CD8-positive, alpha-beta memory T cell (primary cell): Measurements from ENCODE around the gene ZP3. TPM values are rescaled to one million over a fixed set of nuclear protein-coding genes. Genes with fewer than 3 reads are reported as not detected.

Source experiments
- CTCF ChIA-PET: fragments of 350-600 bp; sonication (Branson Sonifier 250); formaldehyde crosslinking; loops from one replicate; lab custom pipeline; 2021; ENCODE audit warnings: antibody characterized with exemption; lab: Charles Lee
- POLR2A ChIA-PET: fragments of 350-600 bp; sonication (Branson Sonifier 250); formaldehyde crosslinking; loops from one replicate; lab custom pipeline; 2021; ENCODE audit warnings: antibody characterized with exemption; lab: Charles Lee
- DNase-seq, 5 donors: peaks; one replicate each; pipeline versions ENCODE4 v3.0.0 to v3.0.0-alpha.2; 2020 to 2022; ENCODE audit warnings: mixed read lengths in 1 of 5
- H3K27ac ChIP-seq: one replicate; pipeline ENCODE4 v1.7.0; 2013; ENCODE audit warnings: low read depth, mild to moderate bottlenecking, low read length, moderate library complexity
- H3K27me3 ChIP-seq: 2 replicates; pipeline ENCODE4 v1.7.0; 2013; ENCODE audit warnings: low read length, mild to moderate bottlenecking; ENCODE audit not compliant: insufficient read depth, poor library complexity, severe bottlenecking
- H3K36me3 ChIP-seq: 2 replicates; pipeline ENCODE4 v1.7.0; 2013; ENCODE audit warnings: mild to moderate bottlenecking, low read length, moderate library complexity; ENCODE audit not compliant: insufficient read depth
- H3K4me1 ChIP-seq: 2 replicates; pipeline ENCODE4 v1.7.0; 2013; ENCODE audit warnings: mild to moderate bottlenecking, low read length, moderate library complexity; ENCODE audit not compliant: insufficient read depth
- H3K4me3 ChIP-seq: 2 replicates; pipeline ENCODE4 v1.7.0; 2013; ENCODE audit warnings: mild to moderate bottlenecking, low read length
- H3K9me3 ChIP-seq: 2 replicates; pipeline ENCODE4 v1.7.0; 2013; ENCODE audit warnings: mild to moderate bottlenecking, low read length
- H3K27ac Mint-ChIP-seq, 8 donors: one replicate each; pipeline ENCODE4 v1.8.0; 2020 to 2021; ENCODE audit warnings: mixed read lengths in 8 of 8, mild to moderate bottlenecking in 6 of 8, inconsistent platforms in 3 of 8, moderate library complexity in 3 of 8
- H3K27me3 Mint-ChIP-seq, 2 donors: one replicate each; pipeline ENCODE4 v1.8.0; 2020 to 2021; ENCODE audit warnings: mixed read lengths in 2 of 2, mild to moderate bottlenecking in 1 of 2, moderate library complexity in 1 of 2
- H3K36me3 Mint-ChIP-seq, 3 donors: one replicate each; pipeline ENCODE4 v1.8.0; 2020 to 2021; ENCODE audit warnings: mixed read lengths in 3 of 3, inconsistent platforms in 1 of 3, mild to moderate bottlenecking in 1 of 3
- H3K4me1 Mint-ChIP-seq, 3 donors: one replicate each; pipeline ENCODE4 v1.8.0; 2020 to 2021; ENCODE audit warnings: mixed read lengths in 3 of 3, inconsistent platforms in 1 of 3, mild to moderate bottlenecking in 1 of 3
- H3K4me3 Mint-ChIP-seq, 7 donors: one replicate each; pipeline ENCODE4 v1.8.0; 2020 to 2021; ENCODE audit warnings: mixed read lengths in 7 of 7, mild to moderate bottlenecking in 6 of 7, moderate library complexity in 4 of 7, inconsistent platforms in 2 of 7
- H3K9me3 Mint-ChIP-seq, 5 donors: one replicate each; pipeline ENCODE4 v1.8.0; 2020 to 2022; ENCODE audit warnings: mixed read lengths in 5 of 5, mild to moderate bottlenecking in 3 of 5, moderate library complexity in 2 of 5, inconsistent platforms in 1 of 5
- polyA plus RNA-seq: library from polyadenylated mRNA; unstranded; fragments of 300-500 nt; fragmentation: Illumina TruSeq; gene quantifications from one replicate; pipeline ENCODE4 v1.2.3, GENCODE V29; 2021
- total RNA-seq, 2 experiments: library from RNA; stranded (reverse); gene quantifications; one replicate each; pipeline ENCODE4 v1.2.3, GENCODE V29; 2021

The ZP3 gene
- total RNA-seq (1 to 10 TPM; 1.6 TPM), polyA plus RNA-seq (2.2 TPM)

DNA sequence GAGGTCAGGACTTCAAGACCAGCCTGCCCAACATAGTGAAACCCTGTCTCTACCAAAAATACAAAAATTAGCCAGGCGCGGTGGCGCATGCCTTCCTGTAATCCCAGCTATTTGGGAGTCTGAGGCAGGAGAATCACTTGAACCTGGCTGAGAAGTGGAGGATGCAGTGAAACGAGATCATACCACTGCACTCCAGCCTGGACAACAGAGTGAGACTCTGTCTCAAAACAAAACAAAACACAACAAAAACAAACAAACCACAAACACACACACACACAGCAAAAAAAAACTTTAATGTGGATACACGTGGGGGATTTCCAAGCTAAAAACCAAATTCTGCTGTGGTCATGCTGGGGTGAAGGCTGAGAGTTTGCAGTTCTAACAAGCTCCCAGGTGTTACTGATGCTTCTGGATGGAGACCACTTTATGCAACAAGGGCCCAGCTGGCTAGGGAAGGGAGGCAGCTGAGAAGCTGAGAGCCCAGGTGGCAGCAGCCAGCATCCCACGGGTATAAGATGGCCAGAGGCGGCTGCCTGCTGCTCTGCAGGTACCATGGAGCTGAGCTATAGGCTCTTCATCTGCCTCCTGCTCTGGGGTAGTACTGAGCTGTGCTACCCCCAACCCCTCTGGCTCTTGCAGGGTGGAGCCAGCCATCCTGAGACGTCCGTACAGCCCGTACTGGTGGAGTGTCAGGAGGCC is at the start of gene ZP3:
TSS of gene ZP3 (plus strand) at position 538 of the 699 bp plus-strand sequence. CDS start at position 553, 15 bp downstream.
- Histone ChIP-seq H3K36me3 (no peaks in the 10 kb centered on the region), H3K9me3 (no peaks in the 10 kb centered on the region), H3K4me1 (no peaks in the 10 kb centered on the region), H3K27me3 (no peaks in the 10 kb centered on the region), H3K27ac (no peak within 1 kb of the TSS), H3K4me3 (no peak within 1 kb of the TSS)
- H3K27ac Mint-ChIP-seq: peak within 1 kb of the TSS in 5 of 8 donors; percentile 29 to 83 (median 47)
- peaks cover 7 to 13% (median 12%) of the 10 kb centered on the region in 3 donors for H3K4me1 Mint-ChIP-seq
- ChIA-PET POLR2A (interaction anchor here (0.5 kb wide), 1 partner anchor 23 kb away, joined by 3 read pairs; no protein-coding TSS in a partner anchor), CTCF (no interaction called here)
- peak in 1 of 5 donors; percentile 21 for DNase-seq
- no peaks in the 10 kb centered on the region for H3K36me3 Mint-ChIP-seq
- peak within 1 kb of the TSS in 1 of 7 donors; percentile 49 for H3K4me3 Mint-ChIP-seq
- peaks cover 7 to 11% of the 10 kb centered on the region in 2 donors for H3K27me3 Mint-ChIP-seq
- H3K9me3 Mint-ChIP-seq: no peaks in the 10 kb centered on the region

DNA sequence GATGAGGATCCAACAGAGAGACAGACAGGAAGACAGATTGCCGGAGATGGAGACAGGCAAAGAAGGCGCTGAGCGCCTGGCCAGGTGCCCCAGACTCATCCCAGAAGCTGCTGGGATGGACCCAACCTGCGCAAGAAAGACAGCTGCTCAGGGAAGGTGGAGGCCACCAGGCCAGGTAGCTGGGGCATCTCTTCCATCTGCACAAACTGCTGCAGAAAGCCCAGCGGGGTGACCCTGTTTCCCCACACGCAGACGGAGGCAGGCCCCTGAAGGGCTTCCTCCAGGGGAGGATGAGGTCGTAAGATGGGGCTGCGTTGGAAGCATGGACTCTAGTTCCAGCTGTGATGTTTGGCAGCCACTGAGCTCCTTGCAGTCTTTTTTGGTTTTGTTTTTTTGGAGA is 49.5 kb upstream of the ZP3 start:
- CTCF ChIA-PET: no interaction called here
- Mint-ChIP-seq H3K36me3 (no peaks in the 10 kb centered on the region), H3K4me1 (peaks cover 0 to 5% (median 4%) of the 10 kb centered on the region in 3 donors), H3K9me3 (no peaks in the 10 kb centered on the region), H3K27me3 (peaks cover 3 to 21% of the 10 kb centered on the region in 2 donors), H3K4me3 (no peak overlapping the region), H3K27ac (no peak overlapping the region)
- POLR2A ChIA-PET: interaction anchor here (0.7 kb wide), 1 partner anchor 27 kb away, joined by 3 read pairs; no protein-coding TSS in a partner anchor
- no peak for DNase-seq
- Histone ChIP-seq H3K36me3 (no peaks in the 10 kb centered on the region), H3K4me3 (no peak overlapping the region), H3K9me3 (no peaks in the 10 kb centered on the region), H3K27me3 (no peaks in the 10 kb centered on the region), H3K27ac (no peak overlapping the region), H3K4me1 (no peaks in the 10 kb centered on the region)

DNA sequence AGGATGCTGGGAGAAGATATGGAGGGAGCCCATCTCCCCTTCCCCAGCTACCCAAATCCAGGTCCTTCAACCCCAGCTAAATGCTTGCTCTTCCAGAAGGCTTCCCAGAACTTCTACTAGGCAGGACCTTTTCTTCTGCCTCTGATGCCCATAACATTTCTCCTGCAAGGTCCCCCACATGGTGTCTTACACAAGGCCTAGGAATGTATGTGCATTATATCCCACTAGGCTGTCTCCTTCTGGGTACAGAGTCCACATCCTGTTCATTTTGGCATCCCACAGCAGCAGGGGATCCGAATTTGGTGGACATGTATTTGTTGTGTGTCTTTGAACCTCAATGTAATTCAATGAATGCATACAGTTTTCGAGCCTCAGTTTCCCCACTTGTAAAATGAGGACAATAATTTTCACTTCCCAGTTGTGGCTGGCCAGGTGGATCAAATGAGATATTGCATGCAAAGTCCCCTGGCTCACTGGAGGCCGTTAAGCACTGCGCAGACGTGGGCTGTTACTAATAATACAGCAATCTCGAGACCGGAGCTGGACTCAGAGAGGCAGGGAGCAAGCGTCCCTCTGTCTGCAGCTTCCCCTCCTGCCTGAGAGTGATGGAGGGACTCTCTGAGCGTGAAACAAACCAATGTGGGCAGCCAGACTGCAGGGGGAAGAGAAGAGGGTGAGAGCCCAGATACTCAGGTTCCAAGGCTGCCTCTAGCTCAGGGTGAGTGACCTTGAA is 47.4 kb upstream of the ZP3 start:
- no peaks in the 10 kb centered on the region for H3K27me3 ChIP-seq

DNA sequence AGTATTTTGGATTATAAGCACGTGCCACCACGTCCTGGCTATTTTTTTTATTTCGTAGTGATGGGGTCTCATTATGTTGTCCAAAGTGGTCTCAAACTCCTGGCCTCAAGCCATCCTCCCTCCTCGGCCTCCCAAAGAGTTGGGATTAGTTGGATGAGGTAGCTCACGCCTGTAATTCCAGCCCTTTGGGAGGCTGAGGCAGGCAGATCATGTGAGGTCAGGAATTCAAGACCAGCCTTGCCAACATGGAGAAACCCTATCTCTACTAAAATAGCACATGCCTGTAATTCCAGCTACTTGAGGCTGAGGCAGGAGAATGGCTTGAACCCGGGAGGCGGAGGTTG is 44.2 kb upstream of the ZP3 start:
- DNase-seq: no peak
- Histone ChIP-seq H3K4me1 (no peaks in the 10 kb centered on the region), H3K36me3 (no peaks in the 10 kb centered on the region), H3K27me3 (no peaks in the 10 kb centered on the region), H3K4me3 (peak overlapping the region; percentile 61), H3K9me3 (no peaks in the 10 kb centered on the region), H3K27ac (peak overlapping the region; percentile 71)
- H3K4me3 Mint-ChIP-seq: peak overlapping the region; percentile 50 to 90 (median 76)
- peaks cover 0 to 9% (median 6%) of the 10 kb centered on the region in 3 donors for H3K4me1 Mint-ChIP-seq
- no peaks in the 10 kb centered on the region for H3K27me3 Mint-ChIP-seq
- H3K27ac Mint-ChIP-seq: peak overlapping the region in 5 of 8 donors; percentile 42 to 84 (median 61)
- CTCF ChIA-PET: no interaction called here
- H3K9me3 Mint-ChIP-seq: no peaks in the 10 kb centered on the region
- POLR2A ChIA-PET: no interaction called here
- H3K36me3 Mint-ChIP-seq: no peaks in the 10 kb centered on the region

More for the DNA sequence above, 47.4 kb upstream of the ZP3 start:
- H3K4me3 Mint-ChIP-seq: peak overlapping the region in 1 of 7 donors; percentile 6
- no peaks in the 10 kb centered on the region for H3K36me3 Mint-ChIP-seq
- no peaks in the 10 kb centered on the region for H3K9me3 ChIP-seq
- no peak overlapping the region for H3K27ac ChIP-seq
- CTCF ChIA-PET: interaction anchor here (0.7 kb wide), 1 partner anchor 13 kb away, joined by 3 read pairs; no protein-coding TSS in a partner anchor
- POLR2A ChIA-PET: no interaction called here
- no peaks in the 10 kb centered on the region for H3K4me1 ChIP-seq
- no peaks in the 10 kb centered on the region for H3K9me3 Mint-ChIP-seq
- no peak for DNase-seq
- peak overlapping the region in 1 of 8 donors; percentile 75 for H3K27ac Mint-ChIP-seq
- H3K4me1 Mint-ChIP-seq: peaks cover 0 to 9% (median 6%) of the 10 kb centered on the region in 3 donors
- H3K36me3 ChIP-seq: no peaks in the 10 kb centered on the region
- H3K27me3 Mint-ChIP-seq: peaks cover 0 to 10% of the 10 kb centered on the region in 2 donors
- H3K4me3 ChIP-seq: no peak overlapping the region

DNA sequence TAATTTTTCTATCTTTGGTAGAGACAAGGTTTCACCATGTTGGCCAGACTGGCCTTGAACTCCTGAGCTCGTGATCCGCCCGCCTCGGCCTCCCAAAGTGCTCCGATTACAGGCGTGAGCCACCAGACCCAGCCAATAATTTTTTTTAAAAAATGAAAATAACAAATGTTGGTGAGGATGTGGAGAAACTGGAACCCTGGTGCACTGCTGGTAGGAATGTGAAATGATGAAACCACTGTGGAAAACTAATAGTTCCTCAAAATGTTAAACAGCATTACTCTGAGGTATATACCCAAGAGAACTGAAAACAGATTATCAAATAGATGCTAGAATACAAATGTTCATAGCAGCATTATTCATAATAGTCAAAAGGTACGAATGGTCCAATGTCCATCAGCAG is 42.9 kb upstream of the ZP3 start:
- DNase-seq: no peak
- Histone ChIP-seq H3K36me3 (no peaks in the 10 kb centered on the region), H3K4me1 (no peaks in the 10 kb centered on the region), H3K4me3 (no peak overlapping the region), H3K9me3 (no peaks in the 10 kb centered on the region), H3K27ac (no peak overlapping the region), H3K27me3 (no peaks in the 10 kb centered on the region)
- Mint-ChIP-seq H3K9me3 (no peaks in the 10 kb centered on the region), H3K4me3 (peak overlapping the region in 1 of 7 donors; percentile 26), H3K27me3 (no peaks in the 10 kb centered on the region), H3K27ac (no peak overlapping the region), H3K4me1 (peaks cover 0 to 9% (median 6%) of the 10 kb centered on the region in 3 donors), H3K36me3 (no peaks in the 10 kb centered on the region)
- POLR2A ChIA-PET: no interaction called here
- CTCF ChIA-PET: no interaction called here

DNA sequence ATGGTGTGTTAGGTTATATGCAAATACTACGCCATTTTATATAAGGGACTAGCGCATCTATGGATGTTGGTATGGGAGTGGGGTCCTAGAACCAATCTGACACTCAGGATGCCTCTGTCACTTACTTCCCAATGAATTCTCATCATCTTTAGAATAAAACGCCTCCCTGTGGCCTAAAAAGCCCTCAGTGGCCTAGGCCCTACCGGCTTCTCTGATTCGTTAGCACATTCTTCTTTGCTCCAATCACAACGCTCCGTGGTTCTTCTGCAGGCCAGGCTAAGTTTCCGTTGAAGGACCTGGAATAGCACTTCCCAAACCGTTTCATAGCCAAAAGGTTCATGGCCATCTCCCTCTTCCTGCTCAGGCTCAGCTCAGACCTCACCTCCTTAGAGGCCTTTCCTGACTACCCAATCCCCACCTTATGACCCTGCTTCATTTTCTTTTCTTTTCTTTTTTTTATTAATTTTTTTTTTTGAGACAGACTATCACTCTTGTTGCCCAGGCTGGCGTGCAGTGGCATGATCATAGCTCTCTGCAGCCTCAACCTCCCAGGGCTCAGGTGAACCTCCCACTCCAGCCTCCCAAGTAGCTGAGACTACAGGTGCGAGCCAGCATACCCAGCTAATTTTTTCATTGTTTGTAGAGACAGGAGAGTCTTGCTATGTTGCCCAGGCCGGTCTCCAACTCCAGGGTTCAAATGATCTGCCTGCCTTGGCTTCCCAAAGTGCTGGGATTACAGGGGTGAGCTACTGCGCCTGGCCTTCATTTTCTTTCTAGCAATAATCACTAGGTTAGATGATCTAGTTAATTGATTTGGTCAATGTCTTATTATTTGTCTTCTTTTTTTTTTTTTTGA is 41.4 kb upstream of the ZP3 start:
- H3K4me1 Mint-ChIP-seq: peaks cover 0 to 9% (median 6%) of the 10 kb centered on the region in 3 donors
- H3K4me1 ChIP-seq: no peaks in the 10 kb centered on the region
- H3K27ac ChIP-seq: peak overlapping the region; percentile 31
- H3K27ac Mint-ChIP-seq: peak overlapping the region in 1 of 8 donors; percentile 20
- H3K27me3 Mint-ChIP-seq: no peaks in the 10 kb centered on the region
- H3K4me3 Mint-ChIP-seq: no peak overlapping the region
- H3K36me3 Mint-ChIP-seq: no peaks in the 10 kb centered on the region
- no peaks in the 10 kb centered on the region for H3K9me3 ChIP-seq
- no peaks in the 10 kb centered on the region for H3K27me3 ChIP-seq
- H3K4me3 ChIP-seq: no peak overlapping the region
- ChIA-PET POLR2A (no interaction called here), CTCF (no interaction called here)
- no peaks in the 10 kb centered on the region for H3K9me3 Mint-ChIP-seq
- DNase-seq: no peak
- no peaks in the 10 kb centered on the region for H3K36me3 ChIP-seq

DNA sequence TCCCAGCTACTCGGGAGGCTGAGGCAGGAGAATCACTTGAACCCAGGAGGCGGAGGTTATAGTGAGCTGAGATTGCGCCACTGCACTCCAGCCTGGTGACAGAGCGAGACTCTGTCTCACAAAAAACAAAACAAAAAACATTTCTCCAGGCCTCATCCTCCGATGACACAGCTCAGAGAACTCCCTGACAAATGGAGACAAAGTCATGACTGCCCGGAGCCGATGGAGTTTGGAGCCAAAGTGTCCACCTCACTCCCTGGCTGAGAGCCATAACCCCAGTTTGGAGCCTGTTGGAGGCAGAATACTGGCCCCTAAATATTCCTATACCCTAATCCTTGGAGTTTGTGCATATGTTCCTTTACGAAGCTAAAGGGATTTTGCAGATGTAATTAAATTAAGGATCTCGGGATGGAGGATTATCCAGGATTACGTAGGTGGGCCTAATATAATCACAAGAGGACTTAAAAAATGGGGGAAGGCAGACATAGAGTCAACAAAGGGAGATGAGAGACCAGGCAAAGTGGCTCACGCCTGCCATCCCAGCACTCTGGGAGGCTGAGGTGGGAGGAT is 38.0 kb upstream of the ZP3 start:
- CTCF ChIA-PET: no interaction called here
- H3K27me3 Mint-ChIP-seq: no peaks in the 10 kb centered on the region
- no peaks in the 10 kb centered on the region for H3K27me3 ChIP-seq

More for the DNA sequence above, 38.0 kb upstream of the ZP3 start:
- no peak for DNase-seq
- Histone ChIP-seq H3K27ac (no peak overlapping the region), H3K9me3 (no peaks in the 10 kb centered on the region), H3K4me1 (no peaks in the 10 kb centered on the region), H3K36me3 (no peaks in the 10 kb centered on the region), H3K4me3 (no peak overlapping the region)
- Mint-ChIP-seq H3K36me3 (no peaks in the 10 kb centered on the region), H3K4me3 (no peak overlapping the region), H3K4me1 (no peaks in the 10 kb centered on the region), H3K27ac (no peak overlapping the region), H3K9me3 (no peaks in the 10 kb centered on the region)
- POLR2A ChIA-PET: no interaction called here
